ENCODE results near the gene KLHL3.

Gene KLHL3

DNA sequence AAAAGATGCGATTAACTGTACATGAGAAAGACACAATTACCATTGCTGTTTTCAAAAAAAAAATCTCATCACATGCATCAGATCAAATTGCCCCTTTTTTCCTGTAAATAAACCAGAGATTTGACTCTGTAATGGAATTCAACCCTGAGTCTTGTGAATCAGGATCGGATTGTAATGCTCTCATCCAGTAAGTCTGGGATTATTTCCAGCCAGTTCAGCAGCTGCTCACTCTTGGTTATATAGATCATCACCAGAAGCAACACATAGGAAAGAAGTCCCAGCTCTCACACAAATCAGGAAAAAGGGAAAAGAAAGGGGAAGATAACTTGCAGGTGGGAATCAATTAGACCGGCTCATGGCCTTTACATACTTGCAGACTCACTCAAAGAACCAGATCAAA, 138.9 kb downstream of the KLHL3 start:
- TF ChIP-seq, protein P1, sequence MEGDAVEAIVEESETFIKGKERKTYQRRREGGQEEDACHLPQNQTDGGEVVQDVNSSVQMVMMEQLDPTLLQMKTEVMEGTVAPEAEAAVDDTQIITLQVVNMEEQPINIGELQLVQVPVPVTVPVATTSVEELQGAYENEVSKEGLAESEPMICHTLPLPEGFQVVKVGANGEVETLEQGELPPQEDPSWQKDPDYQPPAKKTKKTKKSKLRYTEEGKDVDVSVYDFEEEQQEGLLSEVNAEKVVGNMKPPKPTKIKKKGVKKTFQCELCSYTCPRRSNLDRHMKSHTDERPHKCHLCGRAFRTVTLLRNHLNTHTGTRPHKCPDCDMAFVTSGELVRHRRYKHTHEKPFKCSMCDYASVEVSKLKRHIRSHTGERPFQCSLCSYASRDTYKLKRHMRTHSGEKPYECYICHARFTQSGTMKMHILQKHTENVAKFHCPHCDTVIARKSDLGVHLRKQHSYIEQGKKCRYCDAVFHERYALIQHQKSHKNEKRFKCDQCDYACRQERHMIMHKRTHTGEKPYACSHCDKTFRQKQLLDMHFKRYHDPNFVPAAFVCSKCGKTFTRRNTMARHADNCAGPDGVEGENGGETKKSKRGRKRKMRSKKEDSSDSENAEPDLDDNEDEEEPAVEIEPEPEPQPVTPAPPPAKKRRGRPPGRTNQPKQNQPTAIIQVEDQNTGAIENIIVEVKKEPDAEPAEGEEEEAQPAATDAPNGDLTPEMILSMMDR (IDR thresholded peaks at IDR 0.05; ENCODE audit: low read depth, low read length, poor library complexity, severe bottlenecking), result no peak
- no peak for TF ChIP-seq EZH2phosphoT487 (IDR thresholded peaks at IDR 0.05; ENCODE audit: borderline replicate concordance, low read length)
- H3F3A ChIP-seq (ENCODE audit: control insufficient read depth, insufficient read depth), result no peaks in the 10 kb centered on the region
- peaks cover 28% of the 10 kb centered on the region for H3K27me3 ChIP-seq (ENCODE audit: control insufficient read depth, low read length)
- no peaks in the 10 kb centered on the region for H4K20me1 ChIP-seq (ENCODE audit: control insufficient read depth, insufficient read depth, low read depth, low read length)
- H3K36me3 ChIP-seq (ENCODE audit: control insufficient read depth, low read length), result no peaks in the 10 kb centered on the region
- H3K9me3 ChIP-seq (ENCODE audit: control insufficient read depth, insufficient read depth, low read length), result no peaks in the 10 kb centered on the region
- H3K4me2 ChIP-seq (ENCODE audit: low read length), result no peak overlapping the region
- no peak overlapping the region for H3K27ac ChIP-seq (ENCODE audit: low read depth, low read length)
- H3K4me3 ChIP-seq (ENCODE audit: low read length), result no peak overlapping the region
- no peaks in the 10 kb centered on the region for H3K4me1 ChIP-seq (ENCODE audit: control insufficient read depth, low read length)
- H3K79me2 ChIP-seq (ENCODE audit: control insufficient read depth, low read length), result no peaks in the 10 kb centered on the region
- no peaks in the 10 kb centered on the region for H3K9me2 ChIP-seq (replicated peaks; ENCODE audit: control insufficient read depth, low read length)

DNA sequence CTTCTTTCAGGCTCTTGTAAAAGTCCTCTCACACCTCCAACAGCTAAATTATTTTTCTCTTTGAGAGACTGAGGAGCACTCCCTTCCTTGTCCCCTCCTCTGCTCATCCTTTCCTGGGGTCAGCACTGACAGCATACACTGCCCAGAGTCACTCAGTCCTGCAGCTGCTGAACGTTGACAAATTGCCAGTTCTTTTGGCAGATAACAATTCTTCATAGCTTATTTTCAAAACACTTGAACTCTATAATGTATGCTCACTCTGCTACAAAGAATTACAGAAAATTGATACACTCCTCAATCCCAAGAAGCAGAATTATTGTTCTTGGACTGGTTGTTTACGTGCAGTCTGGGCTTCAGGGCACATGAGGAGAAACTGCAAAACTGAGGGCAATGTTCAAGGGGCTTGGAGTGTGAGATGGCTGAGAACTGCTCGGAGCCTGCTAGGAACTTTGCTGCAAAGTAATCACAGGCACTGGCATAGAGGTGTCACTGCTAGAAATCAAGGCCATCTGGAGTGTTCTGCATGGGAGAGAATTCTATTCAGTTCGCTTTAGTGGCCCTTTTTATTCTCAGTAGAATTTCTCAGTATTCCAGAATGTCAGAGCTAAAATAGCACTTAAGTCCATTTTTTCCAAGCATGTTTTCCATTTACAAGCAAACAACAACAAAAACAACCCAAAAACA, 140.4 kb downstream of the KLHL3 start:
- no peaks in the 10 kb centered on the region for H3F3A ChIP-seq (ENCODE audit: control insufficient read depth, insufficient read depth)
- no peaks in the 10 kb centered on the region for H4K20me1 ChIP-seq (ENCODE audit: control insufficient read depth, insufficient read depth, low read depth, low read length)
- TF ChIP-seq, protein P1 (IDR thresholded peaks at IDR 0.05; ENCODE audit: low read depth, low read length, poor library complexity, severe bottlenecking), result no peak
- TF ChIP-seq EZH2phosphoT487 (IDR thresholded peaks at IDR 0.05; ENCODE audit: borderline replicate concordance, low read length), result no peak
- H3K36me3 ChIP-seq (ENCODE audit: control insufficient read depth, low read length), result no peaks in the 10 kb centered on the region
- no peaks in the 10 kb centered on the region for H3K79me2 ChIP-seq (ENCODE audit: control insufficient read depth, low read length)
- H3K4me1 ChIP-seq (ENCODE audit: control insufficient read depth, low read length), result no peaks in the 10 kb centered on the region
- H3K9me2 ChIP-seq (replicated peaks; ENCODE audit: control insufficient read depth, low read length), result no peaks in the 10 kb centered on the region
- no peak overlapping the region for H3K4me3 ChIP-seq (ENCODE audit: low read length)
- no peaks in the 10 kb centered on the region for H3K9me3 ChIP-seq (ENCODE audit: control insufficient read depth, insufficient read depth, low read length)
- no peak overlapping the region for H3K27ac ChIP-seq (ENCODE audit: low read depth, low read length)
- H3K4me2 ChIP-seq (ENCODE audit: low read length), result no peak overlapping the region
- H3K27me3 ChIP-seq (ENCODE audit: control insufficient read depth, low read length), result peaks cover 28% of the 10 kb centered on the region

DNA sequence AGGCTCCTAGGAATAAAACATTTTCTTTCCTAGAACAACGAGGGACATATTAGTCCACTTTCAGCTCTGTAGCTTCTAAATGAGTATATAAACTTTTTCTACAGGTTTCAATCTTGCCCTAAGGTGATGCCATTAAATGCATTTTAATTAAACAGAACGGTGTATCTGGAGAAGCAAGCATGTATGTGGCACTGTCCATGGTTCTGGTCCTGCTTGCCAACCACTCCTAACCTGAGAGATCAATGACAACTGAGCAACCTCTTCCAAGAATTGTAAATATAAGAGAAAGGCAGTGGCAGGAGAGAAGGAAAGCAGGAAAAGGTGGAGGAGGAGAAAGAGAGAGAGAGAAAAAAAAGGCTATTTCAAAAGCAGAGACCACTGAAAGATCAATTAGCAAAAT, 141.2 kb downstream of the KLHL3 start:
- H3K4me1 ChIP-seq (ENCODE audit: control insufficient read depth, low read length), result no peaks in the 10 kb centered on the region
- H3K79me2 ChIP-seq (ENCODE audit: control insufficient read depth, low read length), result no peaks in the 10 kb centered on the region
- no peak overlapping the region for H3K27ac ChIP-seq (ENCODE audit: low read depth, low read length)
- H3K27me3 ChIP-seq (ENCODE audit: control insufficient read depth, low read length), result peaks cover 26% of the 10 kb centered on the region
- TF ChIP-seq EZH2phosphoT487 (IDR thresholded peaks at IDR 0.05; ENCODE audit: borderline replicate concordance, low read length), result no peak
- TF ChIP-seq, protein P1 (IDR thresholded peaks at IDR 0.05; ENCODE audit: low read depth, low read length, poor library complexity, severe bottlenecking), result no peak
- no peaks in the 10 kb centered on the region for H3F3A ChIP-seq (ENCODE audit: control insufficient read depth, insufficient read depth)
- H4K20me1 ChIP-seq (ENCODE audit: control insufficient read depth, insufficient read depth, low read depth, low read length), result no peaks in the 10 kb centered on the region
- H3K36me3 ChIP-seq (ENCODE audit: control insufficient read depth, low read length), result no peaks in the 10 kb centered on the region
- H3K9me2 ChIP-seq (replicated peaks; ENCODE audit: control insufficient read depth, low read length), result no peaks in the 10 kb centered on the region
- no peaks in the 10 kb centered on the region for H3K9me3 ChIP-seq (ENCODE audit: control insufficient read depth, insufficient read depth, low read length)
- H3K4me2 ChIP-seq (ENCODE audit: low read length), result no peak overlapping the region
- H3K4me3 ChIP-seq (ENCODE audit: low read length), result no peak overlapping the region
